ENCODE measurements around the gene TMEM175. TPM values are rescaled to one million over a fixed set of nuclear protein-coding genes. Genes with fewer than 3 reads are reported as not detected.
A peak's percentile ranks its signal among the peaks of the same experiment; 100 is the strongest.
"Not testable (repeated sequence)": the region's sequence is repeated elsewhere in the genome, so short reads cannot be mapped to it uniquely, and the experiment has no call there.

The TMEM175 gene
- total RNA-seq, 1 experiment from 2014 or later: 10.5 TPM

GRCh38 chr4:971666-972500 lies 39.6 kb downstream of the TMEM175 start:
- in situ Hi-C loops (cut with HindIII; ENCODE audit: low pct_unique_long_range_greater_than_20kb, low sequenced_read_pairs): no loop called here
- no peak for DNase-seq (ENCODE audit: low read depth, low spot score)

- in situ Hi-C loops (cut with HindIII; ENCODE audit: low pct_unique_long_range_greater_than_20kb, low sequenced_read_pairs): no loop called here
- no peak for DNase-seq (ENCODE audit: low read depth, low spot score)
Measured at GRCh38 chr4:972651-973424, 40.6 kb downstream of the TMEM175 start.

- in situ Hi-C loops (cut with HindIII; ENCODE audit: low pct_unique_long_range_greater_than_20kb, low sequenced_read_pairs): no loop called here
Measured at GRCh38 chr4:973431-974397, 41.5 kb downstream of the TMEM175 start, which contains the start of gene DGKQ. TSS of gene DGKQ (minus strand) at chr4:973569. CDS start at chr4:973482, 87 bp downstream.

GRCh38 chr4:974668-975067 lies 42.4 kb downstream of the TMEM175 start:
- in situ Hi-C loops (cut with HindIII; ENCODE audit: low pct_unique_long_range_greater_than_20kb, low sequenced_read_pairs): no loop called here
- DNase-seq (ENCODE audit: low read depth, low spot score): no peak

More at GRCh38 chr4:973431-974397, 41.5 kb downstream of the TMEM175 start, which contains the start of gene DGKQ:
- DNase-seq (ENCODE audit: low read depth, low spot score): peak; percentile 70

DNA sequence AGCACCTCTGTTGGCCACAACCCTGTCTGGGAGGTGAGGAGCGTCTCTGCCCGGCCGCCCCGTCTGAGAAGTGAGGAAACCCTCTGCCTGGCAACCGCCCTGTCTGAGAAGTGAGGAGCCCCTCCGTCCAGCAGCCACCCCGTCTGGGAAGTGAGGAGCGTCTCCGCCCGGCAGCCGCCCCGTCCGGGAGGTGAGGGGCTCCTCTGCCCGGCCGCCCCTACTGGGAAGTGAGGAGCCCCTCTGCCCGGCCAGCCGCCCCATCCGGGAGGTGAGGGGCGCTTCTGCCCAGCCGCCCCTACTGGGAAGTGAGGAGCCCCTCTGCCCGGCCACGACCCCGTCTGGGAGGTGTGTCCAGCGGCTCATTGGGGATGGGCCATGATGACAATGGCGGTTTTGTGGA lies 43.8 kb downstream of the TMEM175 start:
- in situ Hi-C loops (cut with HindIII; ENCODE audit: low pct_unique_long_range_greater_than_20kb, low sequenced_read_pairs); DNase-seq (ENCODE audit: low read depth, low spot score): not testable (repeated sequence)

GRCh38 chr4:978957-979701 lies 46.9 kb downstream of the TMEM175 start:
- in situ Hi-C loops (cut with HindIII; ENCODE audit: low pct_unique_long_range_greater_than_20kb, low sequenced_read_pairs): no loop called here
- no peak for DNase-seq (ENCODE audit: low read depth, low spot score)

GRCh38 chr4:982291-982690 lies 50.0 kb downstream of the TMEM175 start:
- no peak for DNase-seq (ENCODE audit: low read depth, low spot score)
- in situ Hi-C loops (cut with HindIII; ENCODE audit: low pct_unique_long_range_greater_than_20kb, low sequenced_read_pairs): no loop called here

- DNase-seq (ENCODE audit: low read depth, low spot score): no peak
- in situ Hi-C loops (cut with HindIII; ENCODE audit: low pct_unique_long_range_greater_than_20kb, low sequenced_read_pairs): no loop called here
Measured at GRCh38 chr4:982814-983213, 50.6 kb downstream of the TMEM175 start.

GRCh38 chr4:984336-985054 lies 52.2 kb downstream of the TMEM175 start:
- no peak for DNase-seq (ENCODE audit: low read depth, low spot score)
- in situ Hi-C loops (cut with HindIII; ENCODE audit: low pct_unique_long_range_greater_than_20kb, low sequenced_read_pairs): no loop called here

GRCh38 chr4:985123-985830 lies 53.0 kb downstream of the TMEM175 start:
- DNase-seq (ENCODE audit: low read depth, low spot score): no peak
- in situ Hi-C loops (cut with HindIII; ENCODE audit: low pct_unique_long_range_greater_than_20kb, low sequenced_read_pairs): no loop called here

DNA sequence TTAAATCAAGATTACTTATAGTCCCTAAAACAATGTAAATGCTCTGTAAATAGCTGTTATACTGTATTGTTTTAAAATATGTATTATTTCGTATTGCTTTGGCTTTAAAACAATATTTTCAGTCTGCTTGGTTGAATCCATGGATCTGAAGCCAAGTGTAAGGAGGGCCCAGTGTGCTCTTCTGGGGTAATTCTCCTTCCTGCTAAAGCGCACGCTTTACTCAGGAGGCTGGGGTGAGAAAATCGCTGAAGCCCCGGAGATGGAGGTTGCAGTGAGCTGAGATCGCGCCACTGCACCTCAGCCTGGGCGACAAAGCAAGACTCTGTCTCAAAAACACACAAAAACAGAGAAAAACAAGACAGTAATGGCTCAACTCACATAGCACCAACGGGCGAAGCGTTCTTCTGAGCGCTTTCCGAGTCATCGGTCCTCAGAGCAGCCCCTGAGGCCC lies 54.2 kb downstream of the TMEM175 start:
- in situ Hi-C loops (cut with HindIII; ENCODE audit: low pct_unique_long_range_greater_than_20kb, low sequenced_read_pairs): no loop called here
- DNase-seq (ENCODE audit: low read depth, low spot score): no peak

DNA sequence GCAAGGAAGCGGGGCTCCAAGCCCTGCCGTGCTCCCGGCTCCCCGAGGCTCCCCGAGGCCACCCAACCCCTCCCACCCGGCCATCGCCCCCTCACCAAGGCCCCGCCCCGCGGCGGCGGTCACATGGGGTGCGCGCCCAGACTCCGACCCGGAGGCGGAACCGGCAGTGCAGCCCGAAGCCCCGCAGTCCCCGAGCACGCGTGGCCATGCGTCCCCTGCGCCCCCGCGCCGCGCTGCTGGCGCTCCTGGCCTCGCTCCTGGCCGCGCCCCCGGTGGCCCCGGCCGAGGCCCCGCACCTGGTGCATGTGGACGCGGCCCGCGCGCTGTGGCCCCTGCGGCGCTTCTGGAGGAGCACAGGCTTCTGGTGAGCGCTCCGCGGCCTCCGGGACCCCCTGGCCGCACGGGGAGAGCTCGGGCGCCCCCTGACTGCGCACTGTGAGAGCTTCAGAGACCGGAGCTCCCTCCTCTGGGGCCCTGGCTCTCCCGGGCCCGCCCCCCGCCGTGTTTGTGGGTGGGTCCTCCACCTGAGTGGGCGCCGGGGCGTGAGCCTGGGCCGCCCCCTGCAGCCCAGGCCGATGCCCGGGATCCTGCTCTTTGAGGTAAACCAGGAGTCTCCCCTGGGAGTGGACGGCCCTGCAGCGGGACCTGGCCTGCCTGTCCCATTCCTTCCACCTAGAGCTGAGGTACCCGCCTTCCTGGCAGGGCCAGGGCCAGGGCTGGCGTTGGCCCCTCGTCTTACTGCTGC lies 54.8 kb downstream of the TMEM175 start, which contains the start of gene IDUA:
Gene IDUA, plus strand, starts transcription at position 166 of the 745 bp plus-strand sequence. Its CDS starts 41 bp downstream, at position 207.
- in situ Hi-C loops (cut with HindIII; ENCODE audit: low pct_unique_long_range_greater_than_20kb, low sequenced_read_pairs): no loop called here
- peak; percentile 71 for DNase-seq (ENCODE audit: low read depth, low spot score)

DNA sequence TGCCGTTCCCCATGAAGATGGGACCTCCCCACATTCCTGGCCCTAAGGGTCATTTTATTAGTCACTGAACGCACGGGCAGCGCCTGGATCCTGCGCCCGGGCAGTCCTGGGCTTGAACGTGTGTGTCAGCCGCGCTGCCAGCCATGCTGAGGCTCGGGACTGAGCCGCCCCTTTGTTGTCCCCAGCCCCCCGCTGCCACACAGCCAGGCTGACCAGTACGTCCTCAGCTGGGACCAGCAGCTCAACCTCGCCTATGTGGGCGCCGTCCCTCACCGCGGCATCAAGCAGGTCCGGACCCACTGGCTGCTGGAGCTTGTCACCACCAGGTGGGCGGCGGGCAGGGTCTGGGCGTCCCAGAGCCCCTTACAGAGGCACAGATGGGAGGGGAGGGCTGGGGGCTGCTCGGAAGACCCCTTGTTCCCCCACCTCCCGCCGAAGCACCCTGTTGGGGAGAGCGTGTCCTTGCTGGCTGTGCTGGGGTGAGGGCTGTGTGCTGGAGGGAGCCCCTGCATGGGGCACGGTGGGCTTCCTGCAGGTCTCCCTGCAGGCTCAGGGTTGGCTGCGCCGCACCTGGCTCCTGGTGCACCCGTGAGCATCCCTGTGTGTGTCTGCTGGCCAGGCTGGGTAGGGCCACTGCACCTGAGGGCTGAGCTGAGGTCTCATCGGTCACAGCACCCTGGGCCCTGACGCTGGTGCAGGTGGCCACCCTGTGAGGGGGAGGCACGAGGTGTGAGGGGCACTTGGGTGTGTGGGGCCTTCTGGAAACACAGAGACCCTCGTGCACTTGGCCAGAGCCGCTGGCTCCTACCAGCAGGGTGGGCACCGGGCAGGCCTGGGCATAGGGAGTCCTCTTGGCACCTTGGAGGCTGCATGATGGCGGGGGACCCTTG lies 55.6 kb downstream of the TMEM175 start:
- in situ Hi-C loops (cut with HindIII; ENCODE audit: low pct_unique_long_range_greater_than_20kb, low sequenced_read_pairs): no loop called here
- DNase-seq (ENCODE audit: low read depth, low spot score): no peak

Measured in SK-MEL-5 (cell line).